Measurements from ENCODE around the gene SCNN1G. TPM values are rescaled to one million over a fixed set of nuclear protein-coding genes. Genes with fewer than 3 reads are reported as not detected.

The SCNN1G gene
- total RNA-seq, 1 donor from 2014 or later, result not detected

- Mint-ChIP-seq H3K27ac (ENCODE audit: unreplicated experiment) (no peak overlapping the region), H3K4me3 (ENCODE audit: unreplicated experiment) (no peak overlapping the region), H3K4me1 (ENCODE audit: unreplicated experiment) (peaks cover 29% of the 10 kb centered on the region), H3K36me3 (ENCODE audit: low read depth, unreplicated experiment) (no peaks in the 10 kb centered on the region), H3K27me3 (ENCODE audit: unreplicated experiment) (no peaks in the 10 kb centered on the region), H3K9me3 (ENCODE audit: unreplicated experiment) (no peaks in the 10 kb centered on the region)
- DNase-seq (ENCODE audit: low spot score), result no peak
- TF ChIP-seq CTCF (IDR thresholded peaks at IDR 0.05; ENCODE audit: unreplicated experiment), result no peak
Measured at GRCh38 chr16:23137818-23138217, 44.7 kb upstream of the SCNN1G start.

- Mint-ChIP-seq H3K4me1 (ENCODE audit: unreplicated experiment) (peaks cover 14% of the 10 kb centered on the region), H3K27me3 (ENCODE audit: unreplicated experiment) (no peaks in the 10 kb centered on the region), H3K4me3 (ENCODE audit: unreplicated experiment) (no peak overlapping the region), H3K36me3 (ENCODE audit: low read depth, unreplicated experiment) (no peaks in the 10 kb centered on the region), H3K9me3 (ENCODE audit: unreplicated experiment) (no peaks in the 10 kb centered on the region), H3K27ac (ENCODE audit: unreplicated experiment) (no peak overlapping the region)
- DNase-seq (ENCODE audit: low spot score), result no peak
- no peak for TF ChIP-seq CTCF (IDR thresholded peaks at IDR 0.05; ENCODE audit: unreplicated experiment)
Measured at GRCh38 chr16:23140107-23140506, 42.4 kb upstream of the SCNN1G start.

- DNase-seq (ENCODE audit: low spot score), result no peak
- Mint-ChIP-seq H3K9me3 (ENCODE audit: unreplicated experiment) (no peaks in the 10 kb centered on the region), H3K36me3 (ENCODE audit: low read depth, unreplicated experiment) (no peaks in the 10 kb centered on the region), H3K27ac (ENCODE audit: unreplicated experiment) (no peak overlapping the region), H3K27me3 (ENCODE audit: unreplicated experiment) (no peaks in the 10 kb centered on the region), H3K4me3 (ENCODE audit: unreplicated experiment) (no peak overlapping the region), H3K4me1 (ENCODE audit: unreplicated experiment) (peaks cover 15% of the 10 kb centered on the region)
- TF ChIP-seq CTCF (IDR thresholded peaks at IDR 0.05; ENCODE audit: unreplicated experiment), result no peak
Measured at GRCh38 chr16:23141033-23141432, 41.5 kb upstream of the SCNN1G start.

GRCh38 chr16:23141500-23141899 is 41.0 kb upstream of the SCNN1G start:
- no peak overlapping the region for H3K27ac Mint-ChIP-seq (ENCODE audit: unreplicated experiment)
- no peaks in the 10 kb centered on the region for H3K36me3 Mint-ChIP-seq (ENCODE audit: low read depth, unreplicated experiment)
- no peak for DNase-seq (ENCODE audit: low spot score)
- peaks cover 18% of the 10 kb centered on the region for H3K4me1 Mint-ChIP-seq (ENCODE audit: unreplicated experiment)
- H3K9me3 Mint-ChIP-seq (ENCODE audit: unreplicated experiment), result no peaks in the 10 kb centered on the region
- H3K4me3 Mint-ChIP-seq (ENCODE audit: unreplicated experiment), result no peak overlapping the region
- no peaks in the 10 kb centered on the region for H3K27me3 Mint-ChIP-seq (ENCODE audit: unreplicated experiment)
- no peak for TF ChIP-seq CTCF (IDR thresholded peaks at IDR 0.05; ENCODE audit: unreplicated experiment)

GRCh38 chr16:23141959-23142740 is 40.4 kb upstream of the SCNN1G start:
- Mint-ChIP-seq H3K4me3 (ENCODE audit: unreplicated experiment) (no peak overlapping the region), H3K27me3 (ENCODE audit: unreplicated experiment) (peaks cover 3% of the 10 kb centered on the region), H3K4me1 (ENCODE audit: unreplicated experiment) (peaks cover 25% of the 10 kb centered on the region), H3K27ac (ENCODE audit: unreplicated experiment) (no peak overlapping the region), H3K9me3 (ENCODE audit: unreplicated experiment) (no peaks in the 10 kb centered on the region), H3K36me3 (ENCODE audit: low read depth, unreplicated experiment) (no peaks in the 10 kb centered on the region)
- no peak for TF ChIP-seq CTCF (IDR thresholded peaks at IDR 0.05; ENCODE audit: unreplicated experiment)
- no peak for DNase-seq (ENCODE audit: low spot score)
